HG02759 (cell line): ENCODE measurements around the gene PAQR7.

Experiments used
- ATAC-seq: cut with Tn5 transposase; IDR thresholded peaks from one replicate; pipeline ENCODE4 v1.9.1; 2021; ENCODE audit warnings: mild to moderate bottlenecking, moderate library complexity; ENCODE audit not compliant: unreplicated experiment

Gene PAQR7

DNA sequence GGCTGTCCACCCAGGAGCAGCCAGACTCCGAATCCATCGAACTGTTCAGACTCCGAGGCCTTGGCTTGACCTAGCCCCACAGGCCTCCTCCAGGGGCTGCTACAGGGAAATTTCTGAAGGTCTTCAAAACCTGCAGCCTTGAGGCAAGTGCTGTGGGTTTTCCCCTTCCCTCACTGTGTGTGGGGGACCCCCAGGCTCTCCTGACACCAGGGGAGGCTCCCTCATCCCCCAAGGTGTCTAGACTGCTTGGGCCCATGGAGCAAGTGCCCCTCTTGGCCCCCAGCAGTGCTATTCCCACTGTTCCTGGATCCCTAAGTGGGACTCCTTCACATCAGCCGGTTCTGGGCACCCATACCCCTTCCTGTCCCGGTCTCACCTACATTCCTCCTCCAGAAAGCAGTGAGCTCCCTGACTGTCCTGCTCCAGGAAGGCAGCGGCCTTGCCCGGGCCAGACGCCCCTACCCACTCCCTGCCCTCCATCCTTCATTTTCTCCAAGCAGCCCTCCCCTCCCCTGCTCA, 814 bp downstream of the PAQR7 start:
- no peak for ATAC-seq

GRCh38 chr1:25874209-25874608, 1.3 kb downstream of the PAQR7 start:
- ATAC-seq = no peak

DNA sequence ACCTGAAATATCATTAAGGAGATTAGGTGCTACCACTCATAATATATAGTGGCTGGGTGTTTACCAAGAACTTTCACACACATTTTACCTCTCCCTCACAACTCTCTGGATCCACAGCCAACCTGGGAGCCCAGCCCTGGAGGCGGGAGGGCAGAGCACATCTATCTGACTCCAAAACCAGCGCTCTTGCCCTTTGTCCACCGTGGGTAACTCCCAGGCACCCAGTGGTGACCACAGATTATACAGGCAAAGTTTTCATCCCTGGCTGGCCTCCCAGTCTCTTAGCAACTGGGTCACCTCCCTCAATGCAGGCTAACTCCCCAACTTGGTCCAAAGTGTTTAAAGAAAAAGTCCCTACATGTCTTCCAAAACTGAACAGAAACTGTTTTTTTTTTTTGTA, 2.4 kb downstream of the PAQR7 start:
- ATAC-seq = no peak

- ATAC-seq = no peak
Observed at GRCh38 chr1:25872713-25873112, 2.8 kb downstream of the PAQR7 start.

DNA sequence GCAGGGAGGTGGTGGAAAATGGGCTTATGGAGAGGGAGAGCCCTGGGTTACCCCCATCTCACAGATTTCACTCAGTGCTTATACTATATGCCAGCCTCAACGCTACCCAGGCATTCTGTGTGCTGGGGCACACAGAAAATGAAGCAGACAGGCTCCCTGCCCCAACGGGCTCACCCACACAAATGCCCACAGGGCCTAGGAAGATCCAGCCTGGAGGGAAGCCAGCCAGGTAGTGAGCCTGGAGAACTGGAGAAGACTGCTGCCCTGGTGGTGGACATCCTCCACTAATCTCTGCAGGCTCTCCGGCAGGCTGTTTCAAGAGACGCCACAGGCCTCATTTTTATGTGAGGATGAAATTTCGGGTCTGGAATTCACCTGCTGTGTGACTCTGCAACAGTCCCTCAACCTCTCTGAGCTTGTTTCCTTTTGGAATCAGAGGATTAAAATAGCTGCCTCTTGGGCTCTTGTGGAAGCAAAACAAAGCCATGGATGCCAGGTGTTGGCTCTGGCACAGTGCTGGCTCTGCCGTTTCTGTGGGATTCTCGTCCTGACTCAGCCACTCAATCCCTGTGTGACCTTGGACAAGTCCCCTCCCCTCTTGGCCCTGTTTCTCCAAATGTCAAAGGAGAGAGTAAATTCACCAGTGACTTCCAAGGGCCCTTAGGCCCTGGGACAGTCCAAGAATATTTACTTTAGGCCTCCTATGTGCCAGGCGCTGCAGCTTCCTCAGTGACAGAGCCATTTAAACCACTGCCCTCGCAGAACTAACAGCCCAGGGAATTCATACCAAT, 3.6 kb downstream of the PAQR7 start:
- ATAC-seq = no peak

GRCh38 chr1:25871086-25871703, 4.3 kb downstream of the PAQR7 start:
- ATAC-seq = no peak

GRCh38 chr1:25870614-25871013, 4.9 kb downstream of the PAQR7 start:
- ATAC-seq = no peak

DNA sequence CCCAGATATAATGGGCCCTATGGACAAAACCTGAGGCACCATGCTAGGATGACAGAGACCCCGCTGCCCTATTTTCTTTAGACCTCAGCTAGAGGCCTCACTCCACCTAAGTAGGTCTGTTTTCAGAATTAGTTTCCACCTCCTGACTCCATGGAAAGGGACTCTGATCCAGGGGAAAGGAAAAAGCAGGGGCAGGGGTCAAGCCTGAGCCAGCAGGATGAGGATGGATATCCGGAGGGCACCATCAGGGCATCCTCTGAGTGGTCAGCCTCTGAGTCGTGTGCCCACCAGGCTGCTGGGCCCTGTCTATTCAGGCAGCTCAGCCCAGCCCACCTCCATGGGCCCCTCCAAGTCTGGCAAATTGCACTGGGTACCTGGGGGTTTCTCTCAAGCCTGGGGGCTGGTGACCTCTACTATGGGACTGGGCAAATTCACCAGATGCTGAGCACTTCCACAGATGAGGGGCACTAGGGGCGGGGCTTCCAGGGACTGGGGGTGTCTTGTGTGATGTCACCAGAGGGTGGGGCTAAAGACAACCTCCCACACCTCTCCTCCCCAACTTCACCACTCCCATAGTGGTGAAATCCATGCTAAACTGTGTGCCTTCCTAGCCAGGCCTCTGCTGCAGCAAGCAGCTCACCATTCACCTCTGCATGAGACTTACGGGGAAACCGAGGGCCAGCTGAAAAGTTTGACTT, 5.5 kb downstream of the PAQR7 start:
- ATAC-seq = no peak

DNA sequence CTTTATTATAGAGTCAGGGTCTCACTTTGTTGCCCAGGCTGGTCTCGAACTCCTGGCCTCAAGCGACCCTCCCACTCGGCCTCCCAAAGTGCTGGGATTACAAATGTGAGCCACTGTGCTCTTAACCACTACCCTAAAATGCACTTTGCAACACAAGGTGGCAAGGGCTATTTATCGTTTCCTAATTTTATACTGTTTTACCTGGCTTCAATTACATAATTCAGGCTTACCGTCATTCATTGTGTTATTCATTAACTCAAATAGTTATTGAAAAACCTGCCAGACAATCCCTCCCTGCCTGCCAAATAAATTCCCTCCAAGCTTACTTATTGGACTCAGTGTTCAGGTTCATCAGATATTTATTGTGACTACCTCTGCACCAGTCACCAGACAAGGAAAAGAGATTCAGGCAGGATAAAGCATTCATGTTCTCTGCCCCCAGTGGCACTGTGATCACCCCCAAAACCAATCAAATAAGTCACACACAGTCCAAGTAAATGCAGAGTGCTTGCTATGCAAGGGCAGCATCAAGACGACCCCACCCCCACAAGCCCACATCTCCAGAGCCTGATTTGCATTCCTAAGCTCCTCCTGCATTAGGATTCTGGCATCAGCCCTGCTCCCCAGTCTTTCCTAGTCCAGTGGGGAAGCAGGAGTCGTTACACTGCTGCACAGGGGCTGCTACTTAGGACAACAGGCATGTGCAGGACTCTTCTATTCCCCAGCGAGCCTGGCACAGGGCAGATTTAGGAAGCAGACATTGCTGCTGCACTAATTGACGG, 8.1 kb downstream of the PAQR7 start:
- ATAC-seq = no peak

DNA sequence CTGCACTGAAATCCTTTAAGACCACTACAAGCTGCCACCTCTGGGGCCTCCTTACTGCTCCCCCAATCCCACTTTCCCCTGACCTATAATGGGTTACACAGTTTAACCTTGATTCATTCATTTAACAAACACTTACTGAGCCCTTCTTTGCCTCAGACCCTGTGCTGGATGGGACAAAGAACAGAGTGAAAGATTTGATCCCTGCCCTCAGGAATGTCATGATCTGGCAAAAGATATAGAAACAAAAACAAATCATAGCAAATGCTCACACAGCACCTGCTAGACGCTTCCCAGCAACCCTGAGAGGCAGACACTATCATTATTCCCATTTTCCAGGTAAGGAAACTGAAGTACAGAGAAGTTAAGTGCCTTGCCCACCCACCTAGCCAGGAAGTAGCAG, 9.2 kb downstream of the PAQR7 start:
- no peak for ATAC-seq

DNA sequence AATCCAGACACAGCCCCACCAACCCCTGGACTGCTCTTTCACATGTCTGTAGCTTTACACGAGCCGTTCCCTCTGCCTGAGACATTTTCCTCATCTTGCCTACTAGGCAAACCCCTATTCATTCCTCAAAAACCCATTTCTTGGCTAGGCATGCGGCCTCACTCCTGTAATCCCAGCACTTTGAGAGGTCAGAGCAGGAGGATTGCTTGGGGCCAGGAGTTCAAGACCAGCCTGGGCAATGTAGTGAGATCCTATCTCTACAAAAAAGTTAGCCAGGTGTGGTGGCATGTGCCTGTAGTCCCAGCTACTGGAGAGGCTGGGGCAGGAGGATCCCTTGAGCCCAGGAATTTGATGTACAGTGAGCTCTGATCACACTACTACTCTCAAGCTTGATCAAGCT, 11.1 kb downstream of the PAQR7 start:
- no peak for ATAC-seq

DNA sequence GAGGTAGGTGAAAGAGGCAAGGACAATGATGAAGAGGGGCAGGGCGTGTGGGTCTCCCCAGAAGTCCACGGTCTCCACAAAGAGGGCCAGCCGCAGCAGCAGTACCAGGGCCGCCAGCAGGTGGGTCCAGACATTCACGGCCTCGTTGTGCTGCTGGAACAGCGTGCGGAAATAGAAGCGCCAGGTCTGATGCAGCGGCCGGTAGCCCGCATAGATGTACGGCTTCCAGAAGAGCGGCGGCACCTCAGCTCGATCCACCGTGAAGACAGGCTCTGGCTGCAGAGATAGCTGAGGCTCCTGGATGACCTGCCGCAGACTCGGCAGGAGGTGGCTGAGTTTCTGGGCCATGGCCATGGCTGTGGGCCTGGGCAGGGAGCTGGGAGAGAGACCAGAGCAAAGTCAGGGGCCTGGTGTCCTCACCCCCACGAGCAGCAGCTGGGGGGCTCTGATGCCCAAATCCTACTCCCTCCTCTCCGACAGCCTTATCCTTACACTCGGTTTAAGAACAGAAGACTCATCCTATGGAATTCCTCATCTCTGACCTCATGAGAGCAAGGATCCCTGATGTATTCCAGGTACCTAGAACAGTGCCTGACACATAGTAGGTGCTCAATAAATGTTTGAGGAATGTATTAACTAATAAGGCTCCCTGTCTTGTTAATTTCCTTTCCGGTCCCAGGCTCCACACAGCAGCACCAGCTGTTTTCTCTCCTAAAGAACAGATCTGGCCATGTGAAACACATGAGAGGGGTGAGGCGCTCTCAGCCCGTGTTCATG, 11.8 kb downstream of the PAQR7 start:
- ATAC-seq = no peak

- ATAC-seq = no peak
Observed at GRCh38 chr1:25862785-25863485, 12.6 kb downstream of the PAQR7 start.

DNA sequence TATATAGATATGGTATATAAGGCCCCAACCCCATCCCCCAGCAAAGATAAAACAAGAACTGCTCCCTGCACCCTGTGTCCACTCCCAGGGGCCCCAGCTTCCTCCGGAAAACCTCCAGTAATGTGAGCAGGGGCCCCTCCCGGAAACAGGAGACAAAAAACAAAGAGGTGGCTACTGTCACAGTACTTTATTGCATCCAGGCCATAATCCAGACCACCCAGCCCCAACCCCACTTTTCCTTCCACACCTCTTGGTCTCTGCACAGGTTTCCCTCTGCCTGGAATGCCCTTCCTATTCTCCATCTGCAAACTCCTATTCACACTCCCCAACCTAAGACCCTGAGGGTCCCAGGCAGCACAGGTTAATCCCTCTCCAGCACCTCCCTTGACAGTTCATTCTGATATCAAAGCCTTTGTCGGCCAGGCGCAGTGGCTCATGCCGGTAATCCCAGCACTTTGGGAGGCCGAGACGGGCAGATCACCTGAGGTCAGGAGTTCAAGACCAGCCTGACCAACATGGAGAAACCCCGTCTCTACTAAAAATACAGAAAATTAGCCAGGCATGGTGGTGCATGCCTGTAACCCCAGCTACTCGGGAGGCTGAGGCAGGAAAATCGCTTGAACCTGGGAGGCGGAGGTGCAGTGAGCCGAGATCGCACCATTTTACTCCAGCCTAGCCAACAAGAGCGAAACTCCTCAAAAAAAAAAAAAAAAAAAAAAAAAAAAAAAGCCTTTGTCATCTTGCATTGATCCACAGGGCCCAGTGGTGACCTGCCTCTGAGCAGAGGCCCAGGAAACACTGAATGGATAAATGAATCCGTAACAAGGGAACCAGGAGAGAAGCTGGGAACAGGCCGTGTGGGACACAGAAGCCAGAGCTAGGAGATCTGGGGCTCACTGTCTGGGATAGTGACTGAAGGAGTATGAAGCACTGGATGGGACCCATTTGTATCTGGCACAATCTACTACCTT, 13.9 kb downstream of the PAQR7 start:
- ATAC-seq = no peak

DNA sequence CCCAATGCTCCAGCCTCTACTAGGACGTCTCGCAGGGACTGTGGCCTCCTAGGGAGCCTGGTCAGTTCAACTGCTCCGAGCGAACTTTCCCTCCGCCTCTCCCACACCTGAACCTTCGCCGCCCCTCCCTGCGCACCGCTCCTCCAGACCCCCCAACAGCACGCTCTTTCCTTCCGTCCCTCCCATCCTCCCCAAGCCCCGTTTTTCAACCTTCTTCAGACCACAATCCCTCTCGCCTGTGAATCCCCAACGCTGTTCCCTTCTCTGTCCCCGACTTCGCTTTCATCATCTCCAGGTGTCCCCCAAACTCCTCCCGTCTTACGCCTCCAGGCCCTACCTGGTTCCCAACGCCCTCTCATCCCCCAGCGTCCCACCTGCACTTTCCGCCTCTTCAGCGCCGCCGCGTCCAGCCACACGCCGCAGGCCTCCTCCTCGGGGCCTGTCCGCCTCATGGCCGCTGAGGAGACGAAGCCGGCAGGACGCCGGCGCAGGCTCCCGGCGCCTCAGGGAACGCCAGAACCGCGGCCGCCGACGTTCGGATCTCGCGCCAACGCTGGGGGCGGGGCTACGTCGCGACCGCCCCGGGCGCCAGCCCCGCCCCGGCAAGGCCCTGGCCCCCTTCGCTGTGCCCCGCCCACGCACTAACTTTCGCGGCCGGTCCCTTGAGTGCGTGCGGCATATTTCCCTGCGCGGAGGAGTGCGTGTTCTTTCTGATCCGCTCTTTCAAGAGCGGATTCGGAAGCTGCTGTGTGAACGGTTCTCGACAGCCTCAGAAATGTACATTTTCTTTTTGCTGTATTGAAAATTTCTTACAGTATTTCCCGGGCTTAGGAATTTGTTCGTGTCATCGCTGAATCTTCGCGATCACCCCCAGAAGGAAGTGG, 16.4 kb downstream of the PAQR7 start, which contains the start of gene AUNIP:
TSS of gene AUNIP (minus strand) at position 552 of the 884 bp plus-strand sequence. CDS start at position 452, 100 bp downstream.
- ATAC-seq = peak; percentile 88

DNA sequence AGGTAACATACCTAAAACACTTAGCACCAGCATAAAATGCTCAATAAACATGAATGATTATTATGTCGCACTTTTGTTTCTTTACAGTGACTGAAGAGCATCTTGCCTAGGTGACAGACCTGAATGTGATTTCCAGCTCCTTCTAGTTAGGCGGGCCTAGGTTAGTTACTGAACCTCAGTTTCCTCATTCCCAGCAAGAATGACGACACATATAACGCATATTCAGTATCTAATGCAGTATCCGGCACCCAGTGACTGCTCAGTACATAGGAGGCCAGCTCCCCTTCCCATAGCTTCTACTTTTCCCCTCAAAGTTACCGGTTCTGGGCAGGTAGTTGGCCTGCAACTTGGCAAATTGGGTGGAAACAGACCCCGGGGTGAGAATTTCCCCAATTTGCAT, 17.0 kb downstream of the PAQR7 start:
- ATAC-seq = no peak

DNA sequence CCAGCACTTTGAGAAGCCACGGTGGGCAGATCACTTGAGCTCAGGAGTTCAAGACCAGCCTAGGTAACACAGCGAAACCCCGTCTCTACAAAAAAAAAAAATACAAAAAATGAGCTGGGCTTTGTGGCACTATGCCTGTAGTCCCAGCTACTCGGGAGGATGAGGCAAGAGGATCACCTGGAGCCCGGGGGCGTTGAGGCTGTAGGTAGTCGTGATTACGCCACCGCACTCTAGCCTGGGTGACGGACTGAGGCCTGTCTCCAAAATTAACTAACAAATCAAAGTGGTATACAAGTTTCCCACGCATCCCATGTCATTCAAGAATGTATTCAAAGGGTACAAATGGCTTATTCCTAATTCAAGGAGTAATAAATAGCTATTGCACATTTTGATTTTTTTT, 18.7 kb downstream of the PAQR7 start:
- ATAC-seq = no peak
